HEK293 (cell line): ENCODE results near the gene STAT3.

ENCODE experiments used
- CTCF ChIA-PET: fragments of 350-600 bp; formaldehyde crosslinking; extraction: SDS; loops from one replicate; lab custom pipeline; 2021; ENCODE audit warnings: antibody characterized with exemption; lab: Yijun Ruan, JAX
- POLR2A ChIA-PET: fragments of 300-600 bp; formaldehyde crosslinking; extraction: SDS; loops from one replicate; lab custom pipeline; 2020; ENCODE audit warnings: antibody characterized with exemption, inconsistent platforms; lab: Yijun Ruan, JAX
- H3K27ac ChIP-seq: fragments of 200-500 bp; sonication (Bioruptor generic); 2 replicates; pipeline ENCODE4 v1.5.1; 2014; ENCODE audit warnings: low read depth, low read length, control low read depth, inconsistent platforms; ENCODE audit errors: extremely low read depth
- H3K36me3 ChIP-seq, 2 experiments: fragments of 200-500 bp in 1 of 2; sonication (Bioruptor generic) in 1 of 2; 1 replicate in 1 of 2; 2 replicates in 1 of 2; pipeline ENCODE4 v1.5.1; 2014 to 2017; ENCODE audit warnings: inconsistent platforms in 2 of 2, low read length in 2 of 2; ENCODE audit not compliant: control insufficient read depth in 2 of 2, insufficient read depth in 1 of 2
- H3K4me1 ChIP-seq: fragments of 200-500 bp; sonication (Bioruptor generic); 2 replicates; pipeline ENCODE4 v1.5.1; 2014; ENCODE audit warnings: mild to moderate bottlenecking, low read length, inconsistent platforms; ENCODE audit not compliant: control insufficient read depth, insufficient read depth
- H3K4me3 ChIP-seq: 2 replicates; pipeline ENCODE4 v1.5.1; 2011; ENCODE audit warnings: low read depth, mild to moderate bottlenecking, control low read depth, low read length, moderate library complexity
- H3K9me3 ChIP-seq: fragments of 200-500 bp; sonication (Bioruptor generic); 2 replicates; pipeline ENCODE4 v1.5.1; 2014; ENCODE audit warnings: low read depth, low read length, inconsistent platforms; ENCODE audit not compliant: control insufficient read depth, insufficient read depth
- GLIS1 ChIP-seq: fragments of 450-650 bp; formaldehyde crosslinking; IDR thresholded peaks from 2 replicates; pipeline ENCODE4 v1.5.1; 2016; ENCODE audit warnings: missing biosample characterization, missing genetic modification characterization
- KLF10 ChIP-seq: fragments of 450-650 bp; IDR thresholded peaks from 2 replicates; pipeline ENCODE4 v1.5.1; 2018; ENCODE audit warnings: missing biosample characterization, mild to moderate bottlenecking, missing genetic modification characterization
- KLF17 ChIP-seq: fragments of 450-650 bp; formaldehyde crosslinking; IDR thresholded peaks from 2 replicates; pipeline ENCODE4 v1.5.1; 2016; ENCODE audit warnings: missing biosample characterization, missing genetic modification characterization
- KLF7 ChIP-seq: fragments of 450-650 bp; formaldehyde crosslinking; IDR thresholded peaks from 2 replicates; pipeline ENCODE4 v1.5.1; 2016; ENCODE audit warnings: missing biosample characterization, missing genetic modification characterization, borderline replicate concordance
- SP3 ChIP-seq: fragments of 450-650 bp; formaldehyde crosslinking; IDR thresholded peaks from 2 replicates; pipeline ENCODE4 v1.5.1; 2016; ENCODE audit warnings: missing biosample characterization, missing genetic modification characterization
- ZBTB21 ChIP-seq: fragments of 450-650 bp; formaldehyde crosslinking; IDR thresholded peaks from 2 replicates; pipeline ENCODE4 v1.5.1; 2017; ENCODE audit warnings: missing biosample characterization, missing genetic modification characterization
- ZBTB7A ChIP-seq: fragments of 450-650 bp; formaldehyde crosslinking; IDR thresholded peaks from 2 replicates; pipeline ENCODE4 v1.5.1; 2016; ENCODE audit warnings: low read depth, missing biosample characterization, missing genetic modification characterization
- ZFHX2 ChIP-seq: fragments of 450-650 bp; formaldehyde crosslinking; conservative IDR thresholded peaks from 2 replicates; pipeline ENCODE4 v1.5.1; 2016; ENCODE audit warnings: missing biosample characterization, missing genetic modification characterization
- ZNF112 ChIP-seq: fragments of 450-650 bp; formaldehyde crosslinking; IDR thresholded peaks from 2 replicates; pipeline ENCODE4 v1.5.0; 2017; ENCODE audit warnings: missing biosample characterization, missing genetic modification characterization
- ZNF133 ChIP-seq: fragments of 450-650 bp; formaldehyde crosslinking; IDR thresholded peaks from 2 replicates; pipeline ENCODE4 v1.5.1; 2016; ENCODE audit warnings: missing biosample characterization, missing genetic modification characterization
- ZNF138 ChIP-seq: fragments of 450-650 bp; formaldehyde crosslinking; IDR thresholded peaks from 2 replicates; pipeline ENCODE4 v1.5.1; 2016; ENCODE audit warnings: missing biosample characterization, missing genetic modification characterization, borderline replicate concordance
- ZNF146 ChIP-seq: fragments of 450-650 bp; formaldehyde crosslinking; IDR thresholded peaks from 2 replicates; pipeline ENCODE4 v1.5.1; 2016; ENCODE audit warnings: missing biosample characterization, missing genetic modification characterization
- ZNF350 ChIP-seq: fragments of 450-650 bp; formaldehyde crosslinking; IDR thresholded peaks from 2 replicates; pipeline ENCODE4 v1.5.0; 2017; ENCODE audit warnings: missing biosample characterization, mild to moderate bottlenecking, missing genetic modification characterization
- ZNF354C ChIP-seq: fragments of 450-650 bp; formaldehyde crosslinking; IDR thresholded peaks from 2 replicates; pipeline ENCODE4 v1.5.1; 2016; ENCODE audit warnings: missing biosample characterization, missing genetic modification characterization, low read depth, borderline replicate concordance
- ZNF391 ChIP-seq: fragments of 450-650 bp; formaldehyde crosslinking; IDR thresholded peaks from 2 replicates; pipeline ENCODE4 v1.5.1; 2016; ENCODE audit warnings: low read depth, missing biosample characterization, missing genetic modification characterization, borderline replicate concordance
- ZNF529 ChIP-seq: fragments of 450-650 bp; formaldehyde crosslinking; IDR thresholded peaks from 2 replicates; pipeline ENCODE4 v1.5.1; 2017; ENCODE audit warnings: missing genetic modification characterization, missing biosample characterization; ENCODE audit not compliant: insufficient replicate concordance
- ZNF560 ChIP-seq: fragments of 450-650 bp; formaldehyde crosslinking; IDR thresholded peaks from 2 replicates; pipeline ENCODE4 v1.5.1; 2017; ENCODE audit warnings: missing biosample characterization, missing genetic modification characterization, borderline replicate concordance
- ZNF585B ChIP-seq: fragments of 450-650 bp; formaldehyde crosslinking; IDR thresholded peaks from 2 replicates; pipeline ENCODE4 v1.5.1; 2016; ENCODE audit warnings: missing biosample characterization, missing genetic modification characterization
- ZNF654 ChIP-seq: fragments of 450-650 bp; formaldehyde crosslinking; IDR thresholded peaks from 2 replicates; pipeline ENCODE4 v1.5.1; 2016; ENCODE audit warnings: low read depth, missing biosample characterization, missing genetic modification characterization
- TF ChIP-seq, protein P1 (sequence below): fragments of 450-650 bp; formaldehyde crosslinking; IDR thresholded peaks from 2 replicates; pipeline ENCODE4 v1.5.1; 2016; ENCODE audit warnings: missing biosample characterization, missing genetic modification characterization

The STAT3 gene

GRCh38 chr17:42333053-42333452, 55.2 kb downstream of the STAT3 start:
- Histone ChIP-seq H3K27ac (no peak overlapping the region), H3K4me3 (no peak overlapping the region), H3K9me3 (no peaks in the 10 kb centered on the region), H3K36me3 (peaks cover 57 to 77% of the 10 kb centered on the region in 2 experiments), H3K4me1 (no peaks in the 10 kb centered on the region)
- ChIA-PET CTCF (interaction anchor here (0.7 to 1.7 kb wide), 2 partner anchors 70 to 73 kb away, joined by 3 read pairs; no protein-coding TSS in a partner anchor), POLR2A (no interaction called here)
- TF ChIP-seq KLF17 (tag by site-specific recombination) (no peak), ZNF350 (tag by site-specific recombination) (no peak), KLF10 (no peak), ZBTB21 (tag by site-specific recombination) (no peak), ZNF654 (tag by site-specific recombination) (no peak), ZFHX2 (no peak)

- CTCF ChIA-PET, result interaction anchor here (1.0 to 22.0 kb wide), 3 partner anchors 74 to 249 kb away, joined by 3 to 378 read pairs (median 6); no protein-coding TSS in a partner anchor
- POLR2A ChIA-PET, result no interaction called here
- no peaks in the 10 kb centered on the region for H3K4me1 ChIP-seq
- TF ChIP-seq SP3 (tag by site-specific recombination) (no peak), KLF7 (tag by site-specific recombination) (no peak), GLIS1 (tag by site-specific recombination) (0 out of 2 replicates have a peak, but pooled peaks have one; percentile 13)
- TF ChIP-seq, protein P1, sequence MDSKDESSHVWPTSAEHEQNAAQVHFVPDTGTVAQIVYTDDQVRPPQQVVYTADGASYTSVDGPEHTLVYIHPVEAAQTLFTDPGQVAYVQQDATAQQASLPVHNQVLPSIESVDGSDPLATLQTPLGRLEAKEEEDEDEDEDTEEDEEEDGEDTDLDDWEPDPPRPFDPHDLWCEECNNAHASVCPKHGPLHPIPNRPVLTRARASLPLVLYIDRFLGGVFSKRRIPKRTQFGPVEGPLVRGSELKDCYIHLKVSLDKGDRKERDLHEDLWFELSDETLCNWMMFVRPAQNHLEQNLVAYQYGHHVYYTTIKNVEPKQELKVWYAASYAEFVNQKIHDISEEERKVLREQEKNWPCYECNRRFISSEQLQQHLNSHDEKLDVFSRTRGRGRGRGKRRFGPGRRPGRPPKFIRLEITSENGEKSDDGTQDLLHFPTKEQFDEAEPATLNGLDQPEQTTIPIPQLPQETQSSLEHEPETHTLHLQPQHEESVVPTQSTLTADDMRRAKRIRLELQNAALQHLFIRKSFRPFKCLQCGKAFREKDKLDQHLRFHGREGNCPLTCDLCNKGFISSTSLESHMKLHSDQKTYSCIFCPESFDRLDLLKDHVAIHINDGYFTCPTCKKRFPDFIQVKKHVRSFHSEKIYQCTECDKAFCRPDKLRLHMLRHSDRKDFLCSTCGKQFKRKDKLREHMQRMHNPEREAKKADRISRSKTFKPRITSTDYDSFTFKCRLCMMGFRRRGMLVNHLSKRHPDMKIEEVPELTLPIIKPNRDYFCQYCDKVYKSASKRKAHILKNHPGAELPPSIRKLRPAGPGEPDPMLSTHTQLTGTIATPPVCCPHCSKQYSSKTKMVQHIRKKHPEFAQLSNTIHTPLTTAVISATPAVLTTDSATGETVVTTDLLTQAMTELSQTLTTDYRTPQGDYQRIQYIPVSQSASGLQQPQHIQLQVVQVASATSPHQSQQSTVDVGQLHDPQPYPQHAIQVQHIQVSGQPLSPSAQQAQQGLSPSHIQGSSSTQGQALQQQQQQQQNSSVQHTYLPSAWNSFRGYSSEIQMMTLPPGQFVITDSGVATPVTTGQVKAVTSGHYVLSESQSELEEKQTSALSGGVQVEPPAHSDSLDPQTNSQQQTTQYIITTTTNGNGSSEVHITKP, result peak; percentile 66
- no peak overlapping the region for H3K27ac ChIP-seq
- no peak overlapping the region for H3K4me3 ChIP-seq
- no peaks in the 10 kb centered on the region for H3K9me3 ChIP-seq
- peaks cover 45 to 68% of the 10 kb centered on the region in 2 experiments for H3K36me3 ChIP-seq
These were observed 58.9 kb downstream of the STAT3 start for GRCh38 chr17:42329025-42329976.

- CTCF ChIA-PET, result interaction anchor here (0.6 to 22.0 kb wide), 10 partner anchors 9 to 194 kb away, joined by 3 to 378 read pairs (median 4); no protein-coding TSS in a partner anchor
- Histone ChIP-seq H3K36me3 (peaks cover 25 to 69% of the 10 kb centered on the region in 2 experiments; a peak in 2 of 3 replicates), H3K4me3 (no peak overlapping the region)
- POLR2A ChIA-PET, result interaction anchor here (1.4 to 1.6 kb wide), 2 partner anchors 81 to 98 kb away, joined by 4 to 11 read pairs; partner anchors contain the start of gene CAVIN1
- no peak for TF ChIP-seq ZNF146
- TF ChIP-seq ZNF138, result no peak
- no peak for TF ChIP-seq ZNF354C (tag by site-specific recombination)
- no peak for TF ChIP-seq ZNF560 (tag by site-specific recombination)
- TF ChIP-seq ZNF112 (tag by site-specific recombination), result no peak
- no peak for TF ChIP-seq ZBTB7A (tag by site-specific recombination)
- no peak for TF ChIP-seq ZNF391 (tag by site-specific recombination)
- no peak for TF ChIP-seq ZNF133 (tag by site-specific recombination)
- TF ChIP-seq ZNF529, result no peak
- no peak for TF ChIP-seq ZNF585B (tag by site-specific recombination)
- TF ChIP-seq, all 188 proteins: peak for 0
- Histone ChIP-seq H3K9me3 (no peaks in the 10 kb centered on the region), H3K4me1 (no peaks in the 10 kb centered on the region), H3K27ac (no peak overlapping the region)
These were observed 63.2 kb downstream of the STAT3 start for GRCh38 chr17:42325026-42325425.
